Karpas-422 (cell line): Measurements from ENCODE around the gene C14orf93. TPM values are rescaled to one million over a fixed set of nuclear protein-coding genes. Genes with fewer than 3 reads are reported as not detected.
A peak's percentile ranks its signal among the peaks of the same experiment; 100 is the strongest.

Source experiments
- DNase-seq: peaks from one replicate; pipeline ENCODE4 v3.0.0-alpha.2; 2015
- H2AFZ ChIP-seq: fragments of 200-600 bp; sonication (generic); 2 replicates; pipeline ENCODE4 v1.6.1; 2014; ENCODE audit warnings: antibody characterized with exemption, low read length, mixed read lengths
- H3K27ac ChIP-seq: fragments of 200-600 bp; sonication (generic); 2 replicates; pipeline ENCODE4 v1.5.1; 2014; ENCODE audit warnings: mild to moderate bottlenecking, low read length, moderate library complexity
- H3K27me3 ChIP-seq: fragments of 200-600 bp; sonication (generic); 2 replicates; pipeline ENCODE4 v1.6.1; 2014; ENCODE audit warnings: low read length, mixed read lengths
- H3K36me3 ChIP-seq: fragments of 200-600 bp; sonication (generic); 2 replicates; pipeline ENCODE4 v1.6.1; 2014; ENCODE audit warnings: low read length, mixed read lengths; ENCODE audit not compliant: insufficient read depth
- H3K4me1 ChIP-seq: fragments of 200-600 bp; sonication (generic); 2 replicates; pipeline ENCODE4 v1.6.1; 2014; ENCODE audit warnings: mild to moderate bottlenecking, low read length, mixed read lengths
- H3K4me2 ChIP-seq: fragments of 200-600 bp; sonication (generic); 2 replicates; pipeline ENCODE4 v1.6.1; 2014; ENCODE audit warnings: low read length, low read depth, mild to moderate bottlenecking; ENCODE audit not compliant: poor library complexity, severe bottlenecking
- H3K4me3 ChIP-seq: fragments of 200-600 bp; sonication (generic); 2 replicates; pipeline ENCODE4 v1.5.1; 2014; ENCODE audit warnings: mild to moderate bottlenecking, antibody characterized with exemption, low read length, mixed read lengths
- H3K79me2 ChIP-seq: fragments of 200-600 bp; sonication (generic); 2 replicates; pipeline ENCODE4 v1.6.1; 2014; ENCODE audit warnings: mild to moderate bottlenecking, low read length, mixed read lengths
- H3K9ac ChIP-seq: fragments of 200-600 bp; sonication (generic); 2 replicates; pipeline ENCODE4 v1.6.0; 2014; ENCODE audit warnings: low read length
- H3K9me2 ChIP-seq: fragments of 200-600 bp; sonication (generic), shearing (Covaris generic); replicated peaks from 2 replicates; pipeline ENCODE4 v1.6.0; 2014; ENCODE audit warnings: mild to moderate bottlenecking, low read length, moderate library complexity; ENCODE audit not compliant: insufficient read depth
- H3K9me3 ChIP-seq: fragments of 300-700, 200-600 bp; sonication (generic); 2 replicates; pipeline ENCODE4 v1.6.1; 2014; ENCODE audit warnings: low read length, mixed read lengths
- H4K20me1 ChIP-seq: fragments of 200-600 bp; sonication (generic); 2 replicates; pipeline ENCODE4 v1.6.1; 2014; ENCODE audit warnings: mild to moderate bottlenecking, antibody characterized with exemption, low read length, low read depth; ENCODE audit not compliant: insufficient read depth
- total RNA-seq: library from RNA; depleted of rRNA; stranded (reverse); fragments of >200 nt; shearing (Covaris generic); gene quantifications from 2 replicates; pipeline ENCODE4 v1.2.3, GENCODE V29; 2014; ENCODE audit warnings: low replicate concordance

C14orf93 gene
- total RNA-seq, 1 experiment from 2014 or later = 43.2 TPM

GRCh38 chr14:22979748-22980392, 30.1 kb downstream of the C14orf93 start:
- no peak overlapping the region for H3K27ac ChIP-seq
- no peaks in the 10 kb centered on the region for H3K79me2 ChIP-seq
- H3K4me3 ChIP-seq = no peak overlapping the region
- H3K9ac ChIP-seq = no peak overlapping the region
- no peak overlapping the region for H2AFZ ChIP-seq
- DNase-seq = no peak
- no peaks in the 10 kb centered on the region; the same call in 1 of the 2 replicates for H4K20me1 ChIP-seq
- no peaks in the 10 kb centered on the region for H3K9me2 ChIP-seq
- no peaks in the 10 kb centered on the region for H3K36me3 ChIP-seq
- H3K9me3 ChIP-seq = no peaks in the 10 kb centered on the region
- no peaks in the 10 kb centered on the region for H3K27me3 ChIP-seq
- no peak overlapping the region for H3K4me2 ChIP-seq
- peaks cover 15% of the 10 kb centered on the region for H3K4me1 ChIP-seq

GRCh38 chr14:22978981-22979671, 30.8 kb downstream of the C14orf93 start:
- Histone ChIP-seq H3K9me2 (no peaks in the 10 kb centered on the region), H3K36me3 (no peaks in the 10 kb centered on the region), H3K4me2 (no peak overlapping the region), H2AFZ (no peak overlapping the region), H4K20me1 (peaks cover under 1% of the 10 kb centered on the region; the same call in 1 of the 2 replicates), H3K9ac (no peak overlapping the region), H3K4me3 (no peak overlapping the region), H3K27me3 (no peaks in the 10 kb centered on the region), H3K9me3 (no peaks in the 10 kb centered on the region), H3K4me1 (peaks cover 15% of the 10 kb centered on the region), H3K79me2 (no peaks in the 10 kb centered on the region), H3K27ac (no peak overlapping the region)
- DNase-seq = no peak

DNA sequence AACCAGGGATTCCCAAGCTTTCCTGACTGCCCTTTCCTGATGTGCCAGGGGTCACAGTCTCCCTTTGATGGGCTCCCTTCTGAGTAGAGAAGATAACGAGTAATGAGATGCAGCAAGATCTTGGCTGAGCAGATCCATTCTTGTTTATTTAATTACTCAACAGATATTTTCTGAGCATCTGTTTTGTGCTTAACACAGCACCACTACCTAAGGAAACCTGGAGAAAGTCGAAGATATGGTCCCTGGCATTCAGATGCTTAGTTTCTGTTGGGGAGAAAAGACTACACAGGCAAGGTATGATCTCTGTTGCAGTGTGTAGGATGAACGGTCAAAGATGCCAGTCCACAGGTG, 31.5 kb downstream of the C14orf93 start:
- H3K27me3 ChIP-seq = no peaks in the 10 kb centered on the region
- H3K27ac ChIP-seq = no peak overlapping the region
- no peaks in the 10 kb centered on the region for H3K9me3 ChIP-seq
- H3K9ac ChIP-seq = no peak overlapping the region
- no peak overlapping the region for H3K4me2 ChIP-seq
- H2AFZ ChIP-seq = no peak overlapping the region
- H4K20me1 ChIP-seq = peaks cover 3% of the 10 kb centered on the region; the same call in 1 of the 2 replicates
- no peak for DNase-seq
- H3K4me1 ChIP-seq = peaks cover 15% of the 10 kb centered on the region
- no peak overlapping the region for H3K4me3 ChIP-seq
- H3K79me2 ChIP-seq = no peaks in the 10 kb centered on the region
- H3K36me3 ChIP-seq = no peaks in the 10 kb centered on the region
- H3K9me2 ChIP-seq = no peaks in the 10 kb centered on the region

GRCh38 chr14:22977684-22978486, 32.1 kb downstream of the C14orf93 start:
- H3K79me2 ChIP-seq = no peaks in the 10 kb centered on the region
- H3K27ac ChIP-seq = no peak overlapping the region
- H3K4me3 ChIP-seq = no peak overlapping the region
- peaks cover 15% of the 10 kb centered on the region for H3K4me1 ChIP-seq
- H4K20me1 ChIP-seq = peaks cover 3% of the 10 kb centered on the region; the same call in 1 of the 2 replicates
- no peaks in the 10 kb centered on the region for H3K27me3 ChIP-seq
- H3K9ac ChIP-seq = no peak overlapping the region
- H3K36me3 ChIP-seq = no peaks in the 10 kb centered on the region
- H3K9me3 ChIP-seq = no peaks in the 10 kb centered on the region
- H3K4me2 ChIP-seq = no peak overlapping the region
- DNase-seq = no peak
- no peak overlapping the region for H2AFZ ChIP-seq
- H3K9me2 ChIP-seq = no peaks in the 10 kb centered on the region

DNA sequence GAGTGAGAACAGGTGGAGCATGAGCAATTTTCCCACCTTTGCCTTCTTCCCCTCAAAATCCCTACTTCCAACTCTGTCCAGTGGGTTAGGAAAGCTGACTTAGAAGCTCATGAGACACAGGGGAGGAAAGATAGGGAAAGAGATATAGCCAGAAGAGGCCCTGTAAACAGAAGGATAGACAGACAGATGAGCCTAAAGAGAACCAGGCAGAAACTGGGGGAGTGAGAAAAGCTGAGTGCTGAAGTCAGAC, 32.6 kb downstream of the C14orf93 start:
- H2AFZ ChIP-seq = no peak overlapping the region
- no peak overlapping the region for H3K4me3 ChIP-seq
- no peak overlapping the region for H3K4me2 ChIP-seq
- H3K9me3 ChIP-seq = no peaks in the 10 kb centered on the region
- H3K27ac ChIP-seq = no peak overlapping the region
- no peaks in the 10 kb centered on the region for H3K27me3 ChIP-seq
- H4K20me1 ChIP-seq = peaks cover 3% of the 10 kb centered on the region; the same call in 1 of the 2 replicates
- DNase-seq = no peak
- H3K36me3 ChIP-seq = no peaks in the 10 kb centered on the region
- peaks cover 15% of the 10 kb centered on the region for H3K4me1 ChIP-seq
- H3K9me2 ChIP-seq = no peaks in the 10 kb centered on the region
- H3K9ac ChIP-seq = no peak overlapping the region
- no peaks in the 10 kb centered on the region for H3K79me2 ChIP-seq

GRCh38 chr14:22976620-22977433, 33.1 kb downstream of the C14orf93 start:
- no peaks in the 10 kb centered on the region for H3K79me2 ChIP-seq

GRCh38 chr14:22974530-22975313, 35.2 kb downstream of the C14orf93 start:
- Histone ChIP-seq H3K4me2 (no peak overlapping the region), H3K27me3 (no peaks in the 10 kb centered on the region), H3K27ac (no peak overlapping the region), H3K4me3 (no peak overlapping the region), H4K20me1 (peaks cover 3% of the 10 kb centered on the region; the same call in 1 of the 2 replicates), H3K4me1 (peaks cover 15% of the 10 kb centered on the region), H2AFZ (no peak overlapping the region), H3K36me3 (no peaks in the 10 kb centered on the region), H3K9ac (no peak overlapping the region), H3K79me2 (no peaks in the 10 kb centered on the region), H3K9me3 (no peaks in the 10 kb centered on the region), H3K9me2 (no peaks in the 10 kb centered on the region)
- DNase-seq = no peak

More at GRCh38 chr14:22976620-22977433, 33.1 kb downstream of the C14orf93 start:
- H3K9ac ChIP-seq = no peak overlapping the region
- no peaks in the 10 kb centered on the region for H3K9me3 ChIP-seq
- peak; percentile 75 for DNase-seq
- H4K20me1 ChIP-seq = peaks cover 3% of the 10 kb centered on the region; the same call in 1 of the 2 replicates
- H3K27me3 ChIP-seq = no peaks in the 10 kb centered on the region
- no peak overlapping the region for H2AFZ ChIP-seq
- no peaks in the 10 kb centered on the region for H3K9me2 ChIP-seq
- H3K27ac ChIP-seq = no peak overlapping the region
- no peak overlapping the region for H3K4me3 ChIP-seq
- H3K4me1 ChIP-seq = peaks cover 15% of the 10 kb centered on the region
- H3K4me2 ChIP-seq = peak overlapping the region; percentile 38
- no peaks in the 10 kb centered on the region for H3K36me3 ChIP-seq
